ENCODE data around the gene USH2A.

DNA sequence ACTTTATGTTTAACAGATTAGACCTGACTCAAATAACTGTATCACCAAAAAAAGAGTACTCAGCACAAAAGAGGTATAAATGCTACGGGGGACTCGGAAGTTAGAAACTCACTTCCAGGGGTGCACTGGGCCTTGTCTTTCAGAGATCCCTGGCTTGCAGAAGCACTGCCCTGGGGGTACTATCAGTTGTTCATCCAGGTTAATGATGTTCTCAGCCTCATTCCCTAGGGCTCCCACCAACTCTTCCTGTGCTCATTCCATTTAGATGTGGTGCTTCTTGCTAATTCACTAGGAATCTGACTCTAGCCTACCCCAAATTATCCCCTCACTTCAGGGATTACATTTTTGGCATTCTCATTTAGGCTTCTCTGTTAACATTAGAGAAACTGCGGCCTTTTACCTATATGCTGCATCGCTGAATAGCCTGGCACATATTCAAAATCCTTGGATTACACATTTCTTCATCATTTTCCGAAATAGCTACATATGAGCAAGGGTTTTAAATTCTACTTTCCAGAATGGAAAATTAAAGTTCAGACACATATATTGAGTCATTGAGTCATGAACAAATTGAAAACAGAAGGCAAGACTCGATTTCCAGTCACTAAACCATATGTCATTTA is 517.6 kb downstream of the USH2A start:
- no peak for TF ChIP-seq EZH2phosphoT487 (IDR thresholded peaks at IDR 0.05; ENCODE audit: insufficient read depth, low read depth)
- no peak for TF ChIP-seq EZH2 (IDR thresholded peaks at IDR 0.05; ENCODE audit: insufficient read depth, poor library complexity, severe bottlenecking)

Measured in GM23248 (cell line).